Femur (tissue), 1 donor: ENCODE measurements around the gene PNO1.

Experiments used
- DNase-seq: peaks from one replicate; pipeline ENCODE4 v3.0.0-alpha.2; 2017

The PNO1 gene

GRCh38 chr2:68196120-68196716 lies 38.5 kb downstream of the PNO1 start:
- DNase-seq, result peak; percentile 23

DNA sequence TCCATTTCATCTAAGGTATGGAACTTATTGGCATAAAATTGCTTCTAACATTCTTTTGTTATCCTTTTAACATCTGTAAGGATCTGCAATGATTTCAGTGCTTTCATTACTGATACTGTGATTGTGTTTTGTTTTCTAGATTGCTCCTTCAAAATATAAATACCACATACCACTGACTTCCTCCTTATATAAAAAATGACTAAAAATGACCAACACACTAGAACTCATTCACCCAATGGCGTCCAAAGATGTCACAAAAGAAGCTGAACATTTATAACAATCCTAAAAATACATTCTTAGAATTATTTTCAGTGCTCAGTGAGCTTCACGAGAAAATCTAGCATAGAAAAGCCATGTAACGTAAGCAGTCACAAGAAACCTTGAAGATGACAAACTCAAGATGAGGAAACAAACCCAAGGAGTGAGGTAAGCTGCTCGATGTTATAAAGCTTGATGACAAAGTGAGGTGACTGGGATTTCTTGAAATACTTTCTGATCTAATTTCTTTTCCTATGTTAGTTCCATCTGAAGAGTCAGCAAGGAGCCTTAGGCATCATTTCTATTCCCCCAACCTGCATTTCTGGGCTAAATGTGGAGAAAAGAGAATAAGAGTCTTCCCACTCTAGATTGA lies 42.6 kb downstream of the PNO1 start:
- DNase-seq, result no peak

DNA sequence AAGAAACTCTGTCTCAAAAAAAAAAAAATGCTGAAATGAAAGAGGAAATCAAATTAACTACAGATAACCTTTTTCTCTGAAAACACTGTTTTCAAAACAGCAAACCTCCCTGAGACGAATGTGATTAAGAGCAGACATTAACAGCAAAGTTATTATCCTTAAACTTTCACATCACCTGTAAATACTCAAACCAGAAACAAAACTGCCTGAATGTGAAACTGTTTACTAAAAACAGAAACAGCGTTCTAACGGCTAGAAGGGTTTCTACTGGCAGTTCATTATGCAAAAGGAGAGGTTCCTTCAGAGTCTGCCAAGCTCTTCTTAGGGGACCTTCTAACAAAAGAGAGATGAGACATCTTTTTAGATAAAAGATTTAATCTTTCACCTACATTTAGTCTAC lies 45.9 kb downstream of the PNO1 start:
- no peak for DNase-seq

DNA sequence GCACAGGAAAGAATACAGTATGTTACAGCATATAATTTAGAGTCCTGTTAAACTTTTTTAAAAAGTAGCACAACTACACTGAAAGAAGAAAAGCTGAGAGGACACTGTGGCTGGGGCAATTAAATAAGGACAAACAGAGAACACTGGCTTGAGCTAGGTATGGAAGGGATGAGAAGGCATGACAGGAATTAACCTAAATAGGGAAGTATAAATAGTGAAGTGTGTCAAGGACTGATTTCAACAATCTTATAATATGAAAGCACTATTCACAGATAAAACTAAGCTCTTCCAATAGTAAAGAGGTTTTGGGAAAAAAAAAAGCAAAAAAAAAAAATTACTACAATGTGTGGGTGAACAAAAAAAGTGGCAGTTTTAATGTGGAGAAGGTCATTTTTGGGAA lies 49.1 kb downstream of the PNO1 start:
- DNase-seq, result no peak

DNA sequence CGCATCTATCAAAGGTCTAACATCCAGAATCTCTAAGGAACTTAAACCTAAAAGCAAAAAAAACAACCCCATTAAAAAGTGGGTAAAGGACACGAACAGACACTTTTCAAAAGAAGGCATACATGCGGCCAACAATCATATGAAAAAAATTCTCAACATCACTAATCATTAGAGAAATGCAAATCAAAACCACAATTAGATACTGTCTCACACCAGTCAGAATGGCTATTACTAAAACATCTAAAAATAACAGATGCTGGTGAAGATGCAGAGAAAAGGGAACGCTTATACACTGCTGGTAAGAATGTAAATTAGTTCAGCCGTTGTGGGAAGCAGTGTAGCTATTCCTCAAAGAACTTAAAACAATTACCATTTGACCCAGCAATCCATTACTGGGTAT lies 56.7 kb downstream of the PNO1 start:
- no peak for DNase-seq

DNA sequence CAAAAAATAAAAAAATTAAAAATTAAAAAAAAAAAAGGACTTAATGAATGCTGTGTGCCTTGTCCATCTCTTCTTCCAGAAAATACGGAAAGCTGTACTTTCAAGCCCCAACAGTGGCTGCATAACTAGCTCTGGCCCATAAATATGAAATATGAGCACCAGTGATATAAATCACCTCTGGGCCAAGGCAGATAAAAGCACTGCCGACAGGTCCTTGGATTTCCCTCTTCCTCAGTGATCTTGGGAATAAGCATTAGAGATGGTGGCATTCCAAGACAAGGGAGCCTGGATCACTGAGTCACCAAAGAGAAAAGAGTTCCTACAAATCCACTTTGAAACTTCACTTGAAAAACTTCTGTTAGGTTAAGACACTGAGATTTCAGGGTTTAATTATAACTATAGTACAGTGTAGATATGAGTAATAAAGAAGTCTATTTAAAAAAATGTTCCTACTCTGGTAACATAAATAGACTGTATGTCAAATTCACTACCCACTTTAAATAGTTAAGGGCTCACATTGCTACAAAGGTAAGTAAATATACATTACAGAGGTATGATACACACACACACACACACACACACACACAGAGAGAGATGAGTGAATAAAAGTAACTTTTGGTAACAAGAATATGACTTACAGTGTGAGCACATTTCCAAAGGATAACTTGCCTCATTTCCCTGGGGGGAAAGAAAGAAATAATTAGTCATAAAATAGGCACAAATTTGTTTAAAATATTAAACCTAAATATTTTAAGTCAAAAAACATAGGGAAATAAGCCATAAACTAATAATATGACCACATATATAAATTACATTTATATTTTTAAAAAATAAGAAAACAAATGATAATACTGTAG lies 59.0 kb downstream of the PNO1 start:
- no peak for DNase-seq

- no peak for DNase-seq
These were observed 60.0 kb downstream of the PNO1 start for GRCh38 chr2:68217729-68218128.

DNA sequence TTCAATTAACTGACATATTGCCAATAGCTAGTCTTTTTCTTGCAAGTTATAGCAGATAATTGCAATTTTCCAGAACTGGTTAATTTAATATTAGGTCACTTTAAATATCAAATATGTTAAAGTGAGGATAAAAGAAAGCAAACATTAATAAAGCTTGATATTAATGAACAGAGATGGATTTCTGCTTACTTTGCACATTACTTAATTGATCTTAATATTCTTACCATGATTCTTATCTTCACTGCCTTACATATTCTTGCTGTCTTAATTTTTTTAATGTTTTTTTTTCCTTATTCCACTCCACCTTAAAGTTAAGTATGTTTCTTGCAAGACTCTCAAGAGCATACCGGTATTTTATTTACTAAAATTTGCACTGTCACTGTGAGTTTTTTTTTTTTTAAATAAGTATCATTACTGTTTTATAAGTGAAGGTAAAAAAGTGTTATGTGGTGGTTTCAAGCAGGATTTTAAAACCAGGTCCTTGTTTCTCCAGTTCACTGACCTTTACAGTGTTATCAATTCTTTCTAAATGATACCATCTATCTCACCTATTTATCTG lies 60.7 kb downstream of the PNO1 start:
- no peak for DNase-seq

DNA sequence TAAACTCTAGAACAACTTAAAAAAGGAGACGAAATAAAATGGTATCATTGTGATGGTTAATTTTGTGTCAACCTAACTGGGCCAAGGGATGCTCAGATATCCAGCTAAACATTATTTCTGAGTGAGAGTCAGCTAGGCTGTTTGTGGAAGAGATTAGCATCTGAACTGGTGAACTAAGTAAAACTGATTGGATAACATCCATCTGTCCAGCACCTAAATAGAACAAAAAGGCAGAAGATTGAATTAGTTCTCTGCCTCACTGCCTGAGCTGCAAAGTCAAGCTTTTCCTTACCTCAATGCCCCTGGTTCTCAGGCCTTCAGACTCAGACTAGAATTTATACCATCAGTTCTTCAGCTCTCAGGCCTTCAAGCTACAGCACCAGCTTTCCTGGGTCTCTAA lies 64.6 kb downstream of the PNO1 start:
- DNase-seq, result no peak

GRCh38 chr2:68223419-68223818 lies 65.7 kb downstream of the PNO1 start:
- DNase-seq, result no peak

GRCh38 chr2:68225119-68225632 lies 67.5 kb downstream of the PNO1 start:
- no peak for DNase-seq
